WERI-Rb-1 (cell line): ENCODE data around the gene CSNK1D.

Experiments used
- DNase-seq: peaks from one replicate; pipeline ENCODE4 v3.0.0-alpha.2; 2020
- H3K27ac ChIP-seq: fragments of 250-450 bp; sonication (Bioruptor Pico); 2 replicates; pipeline ENCODE4 v1.5.1; 2020; ENCODE audit warnings: mild to moderate bottlenecking, moderate library complexity
- H3K27me3 ChIP-seq: fragments of 250-450 bp; sonication (Bioruptor Pico); 2 replicates; pipeline ENCODE4 v1.5.1; 2021; ENCODE audit warnings: mild to moderate bottlenecking, low read depth, moderate library complexity; ENCODE audit not compliant: insufficient read depth, severe bottlenecking
- H3K36me3 ChIP-seq: fragments of 250-450 bp; sonication (Bioruptor Pico); 2 replicates; pipeline ENCODE4 v1.5.1; 2020; ENCODE audit warnings: mild to moderate bottlenecking, moderate library complexity
- H3K4me3 ChIP-seq: 2 replicates; pipeline ENCODE4 v1.5.1; 2011; ENCODE audit warnings: low read depth, mild to moderate bottlenecking, control low read depth, low read length
- H3K9me3 ChIP-seq: fragments of 250-450 bp; sonication (Bioruptor Pico); 2 replicates; pipeline ENCODE4 v1.5.1; 2021; ENCODE audit warnings: mild to moderate bottlenecking, moderate library complexity; ENCODE audit not compliant: severe bottlenecking
- TF ChIP-seq, protein P1 (sequence below): IDR thresholded peaks from 2 replicates; pipeline ENCODE4 v1.5.1; 2011; ENCODE audit warnings: low read depth, mild to moderate bottlenecking, control low read depth, inconsistent platforms, low read length

Gene CSNK1D

DNA sequence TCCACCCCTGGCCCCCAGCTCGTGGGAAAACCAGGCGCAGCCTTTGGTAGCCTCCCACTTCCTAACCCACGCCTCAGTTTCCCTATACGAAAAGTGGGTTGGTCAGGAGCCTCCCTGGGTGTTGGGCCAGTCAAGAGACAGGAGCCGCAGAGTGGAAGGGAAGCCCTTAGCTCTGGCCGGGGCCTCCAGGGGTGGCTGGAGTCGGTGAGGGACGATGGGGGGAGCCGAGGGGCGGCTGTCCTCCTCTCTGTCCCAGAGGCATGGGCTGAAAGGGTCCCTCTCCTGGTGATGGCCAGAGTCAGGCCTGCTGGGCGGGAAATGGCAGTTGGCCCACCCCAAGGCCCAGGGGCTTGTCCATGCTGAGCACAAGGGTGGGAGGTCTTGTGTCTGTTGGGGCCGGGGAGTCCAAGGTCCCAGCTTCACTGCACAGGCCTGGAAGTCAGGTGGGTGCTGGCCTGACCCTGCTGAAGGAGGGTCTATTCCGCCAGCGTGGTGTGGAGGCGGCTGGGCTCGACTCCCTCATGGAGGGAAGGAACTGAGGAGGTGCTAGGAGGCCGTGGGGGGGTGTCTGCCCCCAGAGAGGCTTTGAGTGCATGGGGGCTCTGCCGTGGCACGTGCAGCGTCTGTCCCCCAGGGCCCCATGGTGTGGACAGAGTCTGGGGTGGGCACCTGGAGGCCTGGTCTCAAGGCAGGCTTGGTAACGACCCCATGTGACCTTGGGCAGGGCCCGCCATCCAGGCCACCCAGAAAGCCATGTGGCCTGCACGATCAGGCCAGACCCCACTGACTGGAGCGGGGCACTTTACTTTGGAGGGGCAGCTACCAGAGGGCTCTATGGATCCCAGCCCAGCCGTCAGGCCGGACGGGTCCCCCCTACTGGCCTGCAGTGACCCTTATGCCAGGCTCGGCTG lies 43.5 kb downstream of the CSNK1D start:
- Histone ChIP-seq H3K36me3 (no peaks in the 10 kb centered on the region; the same call in 1 of the 2 replicates), H3K27ac (no peak overlapping the region)

DNA sequence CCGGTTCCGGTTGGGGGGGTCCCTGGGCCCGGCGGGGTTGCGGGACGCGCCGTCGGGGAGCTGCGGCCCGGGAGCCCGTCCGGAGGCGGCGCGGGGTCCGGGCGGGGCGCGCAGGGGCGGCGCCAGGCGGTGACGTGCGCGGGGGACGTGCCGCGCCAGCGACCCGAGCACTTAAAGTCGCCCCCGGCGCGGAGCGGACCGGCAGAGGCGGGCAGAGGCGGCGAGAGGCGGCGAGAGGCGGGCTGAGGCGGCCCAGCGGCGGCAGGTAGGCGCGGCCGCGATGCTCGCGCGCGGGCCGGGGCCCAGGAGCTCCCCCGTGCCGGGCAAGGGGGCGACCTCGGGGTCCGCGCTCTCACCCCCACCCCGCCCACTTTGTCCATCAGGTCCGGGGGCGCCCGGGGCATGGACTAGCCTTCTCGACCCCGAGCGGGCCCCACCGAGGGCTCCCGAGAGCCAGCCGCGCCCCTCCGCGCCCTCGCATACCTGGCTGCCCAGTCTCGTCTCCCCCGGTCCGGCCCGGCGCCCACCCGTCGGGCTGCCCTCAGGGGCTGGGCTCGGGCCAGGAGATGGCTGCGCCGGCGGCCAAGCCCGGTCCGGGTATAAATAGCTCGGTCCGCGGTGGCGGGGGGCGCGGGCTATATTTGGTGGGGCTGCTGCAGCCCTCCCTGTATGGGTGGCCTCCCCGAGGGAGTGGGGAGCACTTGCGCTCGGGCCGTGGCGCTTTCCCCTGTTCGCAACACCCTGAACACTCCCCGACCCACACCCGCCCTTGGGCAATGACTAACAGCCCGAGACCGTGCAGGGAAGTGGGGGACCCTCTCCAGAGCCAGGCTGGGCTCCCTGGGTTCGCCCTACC lies 44.4 kb downstream of the CSNK1D start, which contains the start of gene SLC16A3:
SLC16A3 (plus strand) TSS at position 201 of the 856 bp plus-strand sequence. CDS start 6,967 bp downstream, outside the sequence.
- H3K27me3 ChIP-seq, result no peaks in the 10 kb centered on the region
- DNase-seq, result no peak
- no peak within 1 kb of the TSS for H3K4me3 ChIP-seq
- peaks cover 6% of the 10 kb centered on the region for H3K9me3 ChIP-seq
- H3K27ac ChIP-seq, result no peak within 1 kb of the TSS
- H3K36me3 ChIP-seq, result no peaks in the 10 kb centered on the region; the same call in 1 of the 2 replicates
- TF ChIP-seq, protein P1, sequence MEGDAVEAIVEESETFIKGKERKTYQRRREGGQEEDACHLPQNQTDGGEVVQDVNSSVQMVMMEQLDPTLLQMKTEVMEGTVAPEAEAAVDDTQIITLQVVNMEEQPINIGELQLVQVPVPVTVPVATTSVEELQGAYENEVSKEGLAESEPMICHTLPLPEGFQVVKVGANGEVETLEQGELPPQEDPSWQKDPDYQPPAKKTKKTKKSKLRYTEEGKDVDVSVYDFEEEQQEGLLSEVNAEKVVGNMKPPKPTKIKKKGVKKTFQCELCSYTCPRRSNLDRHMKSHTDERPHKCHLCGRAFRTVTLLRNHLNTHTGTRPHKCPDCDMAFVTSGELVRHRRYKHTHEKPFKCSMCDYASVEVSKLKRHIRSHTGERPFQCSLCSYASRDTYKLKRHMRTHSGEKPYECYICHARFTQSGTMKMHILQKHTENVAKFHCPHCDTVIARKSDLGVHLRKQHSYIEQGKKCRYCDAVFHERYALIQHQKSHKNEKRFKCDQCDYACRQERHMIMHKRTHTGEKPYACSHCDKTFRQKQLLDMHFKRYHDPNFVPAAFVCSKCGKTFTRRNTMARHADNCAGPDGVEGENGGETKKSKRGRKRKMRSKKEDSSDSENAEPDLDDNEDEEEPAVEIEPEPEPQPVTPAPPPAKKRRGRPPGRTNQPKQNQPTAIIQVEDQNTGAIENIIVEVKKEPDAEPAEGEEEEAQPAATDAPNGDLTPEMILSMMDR, result no peak

More for the DNA sequence above, 43.5 kb downstream of the CSNK1D start:
- TF ChIP-seq, protein P1, result no peak
- Histone ChIP-seq H3K27me3 (no peaks in the 10 kb centered on the region), H3K9me3 (peaks cover 6% of the 10 kb centered on the region), H3K4me3 (no peak overlapping the region)
- no peak for DNase-seq

DNA sequence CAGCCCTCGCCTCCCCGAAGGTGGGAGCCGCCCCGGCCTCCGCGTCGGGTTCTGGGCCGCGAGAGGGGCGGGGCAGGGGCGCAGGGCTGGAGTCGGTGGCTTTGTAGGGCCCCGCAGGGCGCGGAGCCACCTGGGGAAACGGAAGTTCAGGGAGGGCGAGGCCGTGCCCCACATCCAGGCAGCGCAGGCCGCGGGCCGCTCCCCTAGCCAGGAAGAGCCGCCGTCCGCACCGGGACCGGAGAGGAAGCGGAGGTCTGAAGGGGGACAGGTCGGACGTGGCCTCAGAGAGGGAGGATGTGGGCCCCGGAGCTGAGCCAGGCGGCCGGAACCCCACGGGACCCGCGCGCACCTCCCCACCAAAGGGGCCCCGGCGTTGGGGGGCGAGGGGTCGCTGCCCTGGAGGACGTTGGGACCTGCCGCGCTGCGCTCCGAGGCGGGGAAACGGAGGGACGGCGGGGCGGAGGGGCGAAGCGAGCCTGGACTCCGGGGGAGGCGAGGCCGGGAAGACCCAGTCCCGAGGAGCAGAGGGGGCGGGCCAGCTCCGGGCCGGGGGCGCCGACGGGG lies 45.1 kb downstream of the CSNK1D start:
- H3K27ac ChIP-seq, result no peak overlapping the region
- no peaks in the 10 kb centered on the region for H3K27me3 ChIP-seq
- H3K36me3 ChIP-seq, result no peaks in the 10 kb centered on the region; the same call in 1 of the 2 replicates
- H3K4me3 ChIP-seq, result no peak overlapping the region
- TF ChIP-seq, protein P1, result no peak
- DNase-seq, result no peak
- peaks cover 6% of the 10 kb centered on the region for H3K9me3 ChIP-seq

DNA sequence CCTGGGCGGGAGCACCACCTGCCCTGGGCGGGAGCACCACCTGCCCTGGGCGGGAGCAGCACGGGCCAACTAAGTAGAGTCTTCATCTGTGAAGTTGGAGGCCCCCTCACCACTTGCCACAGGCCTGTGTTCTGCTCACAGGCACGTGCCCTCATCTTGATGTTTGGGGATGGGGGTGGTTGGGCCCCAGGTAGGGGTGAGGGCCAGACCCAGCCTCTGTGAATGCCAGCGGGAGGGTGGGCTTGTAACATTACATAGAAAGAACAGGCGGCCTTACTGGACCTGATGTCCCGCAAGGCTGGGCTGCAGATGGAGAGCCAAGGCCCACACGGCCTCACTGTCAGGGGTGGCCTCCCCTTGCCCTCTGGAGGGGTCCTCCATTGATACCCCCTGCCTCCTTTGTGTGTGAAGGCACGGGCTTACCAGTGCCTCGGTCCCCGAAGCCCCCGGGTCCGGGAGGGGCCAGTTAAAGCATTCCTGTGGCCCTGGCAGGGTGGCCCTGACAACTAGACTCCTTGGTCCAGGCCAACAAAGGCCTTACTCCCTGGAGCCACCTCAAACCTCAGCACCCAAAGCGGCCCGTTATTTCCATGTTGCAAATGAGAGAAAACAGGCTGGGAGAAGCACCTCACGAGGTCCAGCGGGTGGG lies 45.7 kb downstream of the CSNK1D start:
- peaks cover 6% of the 10 kb centered on the region for H3K9me3 ChIP-seq
- no peak for DNase-seq
- no peak overlapping the region for H3K27ac ChIP-seq
- no peaks in the 10 kb centered on the region for H3K27me3 ChIP-seq
- no peaks in the 10 kb centered on the region for H3K36me3 ChIP-seq
- TF ChIP-seq, protein P1, result no peak
- H3K4me3 ChIP-seq, result no peak overlapping the region
